HUDEP-2 (cell line): Measurements from ENCODE around the gene KCNE4.

ENCODE experiments used
- DNase-seq, 76 experiments: peaks; one replicate each; lab custom pipeline; 2025; ENCODE audit not compliant: unreplicated experiment in 76 of 76; lab: John Stamatoyannopoulos, UW

KCNE4 gene

GRCh38 chr2:223083402-223084070 lies 31.5 kb downstream of the KCNE4 start:
- no peak for DNase-seq

- DNase-seq, result no peak
These were observed 32.9 kb downstream of the KCNE4 start for GRCh38 chr2:223084873-223085272.

DNA sequence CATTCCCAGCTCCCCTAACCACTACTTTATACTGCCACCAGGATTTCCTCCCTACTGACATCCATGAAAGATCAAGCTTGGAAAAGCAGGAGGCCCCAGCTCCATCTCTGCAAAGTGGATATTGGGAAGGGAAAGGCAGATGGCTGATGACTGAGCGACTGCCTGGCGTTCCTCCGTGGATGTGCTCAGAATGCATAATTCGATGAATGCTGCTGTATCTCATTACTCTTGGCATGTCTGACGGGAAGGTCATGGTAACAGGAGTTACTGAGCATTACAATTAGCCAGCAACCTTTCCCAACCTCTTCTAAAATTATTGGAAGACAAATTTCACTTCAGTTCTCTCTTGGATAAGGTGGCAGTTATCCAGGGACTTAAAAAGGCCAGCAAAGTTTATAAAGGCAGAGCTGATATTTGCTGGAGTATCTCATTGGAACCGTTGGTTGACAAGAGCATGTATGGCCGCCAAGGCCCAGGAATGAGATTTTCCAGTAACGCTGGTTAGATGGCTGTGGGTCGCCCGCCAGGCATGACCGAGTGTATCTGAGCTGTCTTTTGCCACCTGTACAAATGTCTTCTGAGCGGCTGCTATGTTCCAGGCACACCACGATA lies 34.5 kb downstream of the KCNE4 start:
- DNase-seq, result no peak

GRCh38 chr2:223087466-223087865 lies 35.5 kb downstream of the KCNE4 start:
- DNase-seq, result no peak

GRCh38 chr2:223088866-223089265 lies 36.9 kb downstream of the KCNE4 start:
- no peak for DNase-seq

- no peak for DNase-seq
These were observed 38.0 kb downstream of the KCNE4 start for GRCh38 chr2:223090039-223090438.

DNA sequence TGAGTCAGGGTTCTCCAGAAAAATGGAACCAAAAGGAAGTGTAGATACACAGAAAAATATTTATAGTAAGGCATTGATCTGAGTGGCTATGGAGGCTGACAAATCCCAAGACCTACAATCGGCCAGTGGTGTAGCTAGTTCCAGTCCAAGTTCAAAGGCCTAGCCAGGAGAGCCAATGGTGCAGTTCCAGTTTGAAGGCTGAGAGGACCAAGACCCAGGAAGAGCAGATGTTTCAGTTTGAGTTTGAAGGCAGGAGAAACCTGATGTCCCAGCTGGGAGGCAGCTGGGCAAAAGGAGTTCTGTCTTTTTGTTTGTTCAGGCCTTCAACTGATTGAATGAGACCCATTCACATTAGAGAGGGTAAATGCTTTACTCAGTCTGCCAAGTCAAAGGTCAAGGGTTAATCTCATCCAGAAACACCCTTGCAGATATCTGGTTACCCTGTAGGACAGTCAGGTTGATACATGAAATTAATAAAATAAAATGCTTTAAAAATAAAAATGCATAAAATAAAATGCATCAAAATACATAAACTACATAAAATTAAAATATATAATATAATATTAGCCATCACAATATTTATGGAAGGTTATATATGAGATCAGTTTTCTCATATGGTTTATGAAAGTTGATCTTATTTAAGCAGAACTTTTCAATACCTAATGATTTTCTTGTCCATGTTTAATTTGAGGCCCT lies 38.7 kb downstream of the KCNE4 start:
- DNase-seq, result no peak

DNA sequence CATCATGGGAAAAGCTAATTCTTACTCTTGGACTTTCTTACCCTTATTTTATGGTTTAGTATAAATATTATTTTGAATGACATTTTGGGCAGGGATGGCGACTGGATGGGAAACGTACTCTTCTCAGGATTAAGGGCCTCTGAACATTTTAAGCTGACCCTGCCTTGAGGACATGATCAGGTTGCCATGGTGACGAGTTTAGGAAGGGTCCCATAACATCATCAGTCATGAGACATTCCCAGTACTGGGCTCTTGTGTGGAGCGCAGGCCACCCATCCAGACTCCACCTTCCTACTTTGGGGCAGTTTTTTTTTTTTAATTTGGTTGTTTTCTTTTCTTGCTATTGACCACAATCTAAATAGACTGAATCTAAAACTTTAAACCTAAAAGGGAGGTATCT lies 40.7 kb downstream of the KCNE4 start:
- no peak for DNase-seq

- DNase-seq, result no peak
These were observed 41.6 kb downstream of the KCNE4 start for GRCh38 chr2:223093436-223094241.

- DNase-seq, result no peak
These were observed 43.2 kb downstream of the KCNE4 start for GRCh38 chr2:223095207-223095606.

GRCh38 chr2:223096235-223096970 lies 44.4 kb downstream of the KCNE4 start:
- no peak for DNase-seq

DNA sequence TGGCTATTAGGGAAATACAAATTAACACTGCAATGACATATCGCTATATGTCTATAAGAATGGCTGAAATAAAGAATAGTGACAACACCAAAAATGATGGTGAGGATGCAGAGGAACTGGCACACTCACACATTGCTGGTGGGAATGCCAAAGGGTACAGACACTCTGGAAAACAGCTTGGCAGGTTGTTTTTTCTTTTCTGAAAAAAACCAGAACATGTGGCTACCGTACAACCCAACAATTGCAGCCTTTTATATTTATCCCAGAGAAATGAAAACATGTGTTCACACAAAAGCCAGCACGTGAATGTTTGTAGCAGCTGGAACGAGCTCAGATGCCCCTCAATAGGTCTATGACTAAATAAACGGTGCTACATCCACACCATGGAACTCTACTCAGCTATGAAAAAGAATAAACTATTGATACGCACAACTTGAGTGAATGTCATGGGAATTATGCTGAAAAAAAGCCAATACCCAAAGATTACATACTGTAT lies 45.9 kb downstream of the KCNE4 start:
- no peak for DNase-seq

- no peak for DNase-seq
These were observed 47.6 kb downstream of the KCNE4 start for GRCh38 chr2:223099561-223099960.

- no peak for DNase-seq
These were observed 48.1 kb downstream of the KCNE4 start for GRCh38 chr2:223100061-223100511.

GRCh38 chr2:223101340-223102039 lies 49.5 kb downstream of the KCNE4 start:
- DNase-seq, result peak in 7 of 76 experiments; percentile 0 to 19 (median 6)

GRCh38 chr2:223102040-223102400 lies 50.0 kb downstream of the KCNE4 start:
- DNase-seq, result no peak

- DNase-seq, result no peak
These were observed 50.5 kb downstream of the KCNE4 start for GRCh38 chr2:223102450-223102849.

GRCh38 chr2:223104336-223105132 lies 52.5 kb downstream of the KCNE4 start:
- no peak for DNase-seq
